PFSK-1 (cell line): ENCODE data around the gene SLC19A1.

Experiments used
- POLR2AphosphoS5 ChIP-seq: IDR thresholded peaks from 2 replicates; pipeline ENCODE4 v1.6.1; 2012; ENCODE audit warnings: low read depth, mild to moderate bottlenecking, control low read depth, low read length, moderate library complexity
- REST ChIP-seq, 2 experiments: IDR thresholded peaks; 2 replicates each; pipeline versions ENCODE4 v1.6.1 to v1.8.0; 2011 to 2012; ENCODE audit warnings: low read depth in 2 of 2, low read length in 2 of 2, control low read depth in 1 of 2, inconsistent platforms in 1 of 2, mild to moderate bottlenecking in 1 of 2, moderate library complexity in 1 of 2; ENCODE audit not compliant: insufficient read depth in 1 of 2
- SIN3A ChIP-seq: IDR thresholded peaks from 2 replicates; pipeline ENCODE4 v1.6.1; 2012; ENCODE audit warnings: mild to moderate bottlenecking, low read length, moderate library complexity, borderline replicate concordance; ENCODE audit not compliant: insufficient read depth
- TAF1 ChIP-seq: IDR thresholded peaks from 2 replicates; pipeline ENCODE4 v1.6.1; 2012; ENCODE audit warnings: low read length, control low read depth, borderline replicate concordance; ENCODE audit not compliant: insufficient read depth

- TF ChIP-seq TAF1, result no peak
- TF ChIP-seq SIN3A, result no peak
- no peak for TF ChIP-seq REST (IDR thresholded peaks at IDR 0.05; ENCODE audit: insufficient read depth in 1 of 2, low read depth in 2 of 2, low read length in 2 of 2)
- TF ChIP-seq POLR2AphosphoS5, result no peak; the same call in 1 of the 2 replicates
Observed at GRCh38 chr21:45510466-45510955, 31.7 kb downstream of the SLC19A1 start.
